ENCODE measurements around the gene PTPRT. TPM values are rescaled to one million over a fixed set of nuclear protein-coding genes. Genes with fewer than 3 reads are reported as not detected.

PTPRT gene
- polyA plus RNA-seq, 3 donors = not detected

DNA sequence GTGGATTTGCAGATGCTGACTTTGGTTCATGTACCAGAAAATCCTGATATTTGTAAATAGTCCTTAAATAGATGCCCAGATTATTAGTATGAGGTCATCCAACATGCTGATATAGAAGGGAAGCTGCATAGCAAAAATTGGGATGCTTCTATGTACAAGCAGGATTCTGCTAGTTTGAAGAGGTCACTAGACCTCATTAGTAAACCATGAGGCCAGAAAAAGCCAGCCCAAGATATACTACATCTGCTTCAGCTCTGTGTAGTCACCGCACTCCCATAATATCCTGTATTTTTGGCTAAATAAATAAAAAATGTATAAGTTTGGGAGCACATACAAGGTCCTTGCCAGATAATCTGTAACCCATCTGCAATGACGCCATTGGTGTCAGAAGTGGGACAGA lies 13.0 kb downstream of the PTPRT start:
- Histone ChIP-seq H3K27me3 (ENCODE audit: control insufficient read depth in 2 of 2, insufficient read depth in 2 of 2, low read length in 2 of 2) (no peaks in the 10 kb centered on the region), H4K20me1 (ENCODE audit: insufficient read depth, low read length) (no peaks in the 10 kb centered on the region), H3K9me3 (replicated peaks in 1 of 2; ENCODE audit: control insufficient read depth in 1 of 2, insufficient read depth in 1 of 2, low read length in 2 of 2) (peaks cover 0 to 7% of the 10 kb centered on the region in 2 donors), H3K36me3 (replicated peaks in 1 of 2; ENCODE audit: control insufficient read depth in 1 of 2, insufficient read depth in 2 of 2, low read length in 2 of 2) (no peaks in the 10 kb centered on the region), H3K9ac (ENCODE audit: insufficient read depth, low read length, poor library complexity, severe bottlenecking) (no peak overlapping the region), H3K4me3 (replicated peaks in 1 of 3; ENCODE audit: low read depth in 2 of 3, low read length in 3 of 3) (no peak overlapping the region), H3K27ac (ENCODE audit: low read depth in 1 of 2, low read length in 2 of 2) (no peak overlapping the region), H3K4me2 (replicated peaks; ENCODE audit: extremely low read depth, low read length, poor library complexity, severe bottlenecking) (no peak overlapping the region), H2AFZ (ENCODE audit: insufficient read depth, low read depth, low read length, poor library complexity, severe bottlenecking) (no peak overlapping the region), H3K79me2 (ENCODE audit: insufficient read depth, low read length) (no peaks in the 10 kb centered on the region), H3K4me1 (ENCODE audit: control insufficient read depth in 1 of 2, insufficient read depth in 2 of 2, low read length in 2 of 2) (no peaks in the 10 kb centered on the region)
- TF ChIP-seq, protein P1, sequence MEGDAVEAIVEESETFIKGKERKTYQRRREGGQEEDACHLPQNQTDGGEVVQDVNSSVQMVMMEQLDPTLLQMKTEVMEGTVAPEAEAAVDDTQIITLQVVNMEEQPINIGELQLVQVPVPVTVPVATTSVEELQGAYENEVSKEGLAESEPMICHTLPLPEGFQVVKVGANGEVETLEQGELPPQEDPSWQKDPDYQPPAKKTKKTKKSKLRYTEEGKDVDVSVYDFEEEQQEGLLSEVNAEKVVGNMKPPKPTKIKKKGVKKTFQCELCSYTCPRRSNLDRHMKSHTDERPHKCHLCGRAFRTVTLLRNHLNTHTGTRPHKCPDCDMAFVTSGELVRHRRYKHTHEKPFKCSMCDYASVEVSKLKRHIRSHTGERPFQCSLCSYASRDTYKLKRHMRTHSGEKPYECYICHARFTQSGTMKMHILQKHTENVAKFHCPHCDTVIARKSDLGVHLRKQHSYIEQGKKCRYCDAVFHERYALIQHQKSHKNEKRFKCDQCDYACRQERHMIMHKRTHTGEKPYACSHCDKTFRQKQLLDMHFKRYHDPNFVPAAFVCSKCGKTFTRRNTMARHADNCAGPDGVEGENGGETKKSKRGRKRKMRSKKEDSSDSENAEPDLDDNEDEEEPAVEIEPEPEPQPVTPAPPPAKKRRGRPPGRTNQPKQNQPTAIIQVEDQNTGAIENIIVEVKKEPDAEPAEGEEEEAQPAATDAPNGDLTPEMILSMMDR (IDR thresholded peaks at IDR 0.05) = no peak
- no peak overlapping the region for H3K27ac Mint-ChIP-seq
- peaks cover 0 to 8% (median 3%) of the 10 kb centered on the region in 7 donors for H3K9me3 Mint-ChIP-seq
- no peaks in the 10 kb centered on the region for H3K4me1 Mint-ChIP-seq
- no peak overlapping the region for H3K4me3 Mint-ChIP-seq
- H3K36me3 Mint-ChIP-seq = no peaks in the 10 kb centered on the region
- intact Hi-C loops (cut with micrococcal nuclease) = no loop called here
- DNase-seq = no peak
- H3K27me3 Mint-ChIP-seq (ENCODE audit: low read depth in 3 of 3) = peaks cover 0 to 3% (median 2%) of the 10 kb centered on the region in 3 donors
- 80% methylated on average over 1 of the region's 2 CpGs for WGBS (ENCODE audit: insufficient coverage)

DNA sequence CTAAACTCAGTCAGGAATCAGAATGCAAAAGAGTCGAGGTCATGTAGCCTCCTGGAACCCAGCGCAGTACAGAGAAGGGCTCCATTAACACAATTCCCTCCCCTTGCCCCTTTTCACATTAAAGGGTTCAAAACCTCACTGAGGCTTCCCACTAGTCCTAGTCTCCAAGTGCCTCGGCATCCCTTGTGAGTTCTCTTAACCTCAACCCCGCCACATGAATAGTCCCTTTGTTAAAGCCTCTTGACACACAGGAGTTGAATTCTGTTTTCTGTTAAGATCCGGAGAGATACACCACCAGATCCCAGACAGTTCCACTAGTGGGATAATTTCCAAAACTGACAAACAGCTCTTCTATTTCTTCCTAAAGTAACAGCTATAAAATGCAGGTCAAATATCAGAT lies 17.8 kb downstream of the PTPRT start:
- H3K4me1 ChIP-seq (ENCODE audit: control insufficient read depth in 1 of 2, insufficient read depth in 2 of 2, low read length in 2 of 2) = no peaks in the 10 kb centered on the region
- Mint-ChIP-seq H3K36me3 (no peaks in the 10 kb centered on the region), H3K4me3 (no peak overlapping the region), H3K4me1 (no peaks in the 10 kb centered on the region), H3K27me3 (ENCODE audit: low read depth in 3 of 3) (peaks cover 0 to 2% (median 2%) of the 10 kb centered on the region in 3 donors), H3K27ac (no peak overlapping the region), H3K9me3 (peaks cover 0 to 1% (median 0%) of the 10 kb centered on the region in 7 donors)
- H4K20me1 ChIP-seq (ENCODE audit: insufficient read depth, low read length) = no peaks in the 10 kb centered on the region
- H3K9ac ChIP-seq (ENCODE audit: insufficient read depth, low read length, poor library complexity, severe bottlenecking) = no peak overlapping the region
- no peak overlapping the region for H2AFZ ChIP-seq (ENCODE audit: insufficient read depth, low read depth, low read length, poor library complexity, severe bottlenecking)
- intact Hi-C loops (cut with micrococcal nuclease) = no loop called here
- TF ChIP-seq, protein P1 (IDR thresholded peaks at IDR 0.05) = no peak
- WGBS (ENCODE audit: insufficient coverage) = 79% methylated on average over 5 of the region's 5 CpGs
- H3K79me2 ChIP-seq (ENCODE audit: insufficient read depth, low read length) = no peaks in the 10 kb centered on the region
- H3K4me2 ChIP-seq (replicated peaks; ENCODE audit: extremely low read depth, low read length, poor library complexity, severe bottlenecking) = no peak overlapping the region
- H3K9me3 ChIP-seq (replicated peaks in 1 of 2; ENCODE audit: control insufficient read depth in 1 of 2, insufficient read depth in 1 of 2, low read length in 2 of 2) = peaks cover 0 to 4% of the 10 kb centered on the region in 2 donors
- H3K27ac ChIP-seq (ENCODE audit: low read depth in 1 of 2, low read length in 2 of 2) = no peak overlapping the region
- H3K27me3 ChIP-seq (ENCODE audit: control insufficient read depth in 2 of 2, insufficient read depth in 2 of 2, low read length in 2 of 2) = no peaks in the 10 kb centered on the region
- H3K36me3 ChIP-seq (replicated peaks in 1 of 2; ENCODE audit: control insufficient read depth in 1 of 2, insufficient read depth in 2 of 2, low read length in 2 of 2) = no peaks in the 10 kb centered on the region
- DNase-seq = no peak
- H3K4me3 ChIP-seq (replicated peaks in 1 of 3; ENCODE audit: low read depth in 2 of 3, low read length in 3 of 3) = no peak overlapping the region

Measured in CD14-positive monocyte (primary cell).